ENCODE results near the gene PARD3B.

DNA sequence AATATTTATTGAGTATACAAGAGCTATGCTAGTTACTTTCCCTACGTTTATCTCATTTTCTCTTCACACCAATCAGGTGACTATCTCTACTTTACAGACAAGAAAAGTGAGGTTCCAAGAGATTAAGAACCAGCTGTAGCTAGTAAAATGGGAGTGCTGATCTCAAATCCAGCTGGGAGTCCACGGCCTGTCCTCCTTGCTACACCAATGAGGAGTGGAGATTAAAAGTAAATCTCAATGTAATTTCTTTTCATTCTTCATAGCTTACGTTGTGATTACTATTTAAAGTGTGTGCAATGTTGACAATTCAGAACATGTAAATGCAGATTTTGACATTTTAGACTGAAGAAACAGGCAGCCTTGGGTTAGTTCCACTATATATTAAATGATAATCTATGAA is 1083.1 kb downstream of the PARD3B start:
- TF ChIP-seq, protein P1, sequence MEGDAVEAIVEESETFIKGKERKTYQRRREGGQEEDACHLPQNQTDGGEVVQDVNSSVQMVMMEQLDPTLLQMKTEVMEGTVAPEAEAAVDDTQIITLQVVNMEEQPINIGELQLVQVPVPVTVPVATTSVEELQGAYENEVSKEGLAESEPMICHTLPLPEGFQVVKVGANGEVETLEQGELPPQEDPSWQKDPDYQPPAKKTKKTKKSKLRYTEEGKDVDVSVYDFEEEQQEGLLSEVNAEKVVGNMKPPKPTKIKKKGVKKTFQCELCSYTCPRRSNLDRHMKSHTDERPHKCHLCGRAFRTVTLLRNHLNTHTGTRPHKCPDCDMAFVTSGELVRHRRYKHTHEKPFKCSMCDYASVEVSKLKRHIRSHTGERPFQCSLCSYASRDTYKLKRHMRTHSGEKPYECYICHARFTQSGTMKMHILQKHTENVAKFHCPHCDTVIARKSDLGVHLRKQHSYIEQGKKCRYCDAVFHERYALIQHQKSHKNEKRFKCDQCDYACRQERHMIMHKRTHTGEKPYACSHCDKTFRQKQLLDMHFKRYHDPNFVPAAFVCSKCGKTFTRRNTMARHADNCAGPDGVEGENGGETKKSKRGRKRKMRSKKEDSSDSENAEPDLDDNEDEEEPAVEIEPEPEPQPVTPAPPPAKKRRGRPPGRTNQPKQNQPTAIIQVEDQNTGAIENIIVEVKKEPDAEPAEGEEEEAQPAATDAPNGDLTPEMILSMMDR (IDR thresholded peaks at IDR 0.05; ENCODE audit: borderline replicate concordance, extremely low read depth, low read length, poor library complexity, severe bottlenecking) = no peak
- no peak for TF ChIP-seq EZH2 (IDR thresholded peaks at IDR 0.05; ENCODE audit: borderline replicate concordance, low read depth, low read length, severe bottlenecking)

All from DND-41 (cell line).